Measurements from ENCODE around the gene ST6GALNAC3.

The ST6GALNAC3 gene

DNA sequence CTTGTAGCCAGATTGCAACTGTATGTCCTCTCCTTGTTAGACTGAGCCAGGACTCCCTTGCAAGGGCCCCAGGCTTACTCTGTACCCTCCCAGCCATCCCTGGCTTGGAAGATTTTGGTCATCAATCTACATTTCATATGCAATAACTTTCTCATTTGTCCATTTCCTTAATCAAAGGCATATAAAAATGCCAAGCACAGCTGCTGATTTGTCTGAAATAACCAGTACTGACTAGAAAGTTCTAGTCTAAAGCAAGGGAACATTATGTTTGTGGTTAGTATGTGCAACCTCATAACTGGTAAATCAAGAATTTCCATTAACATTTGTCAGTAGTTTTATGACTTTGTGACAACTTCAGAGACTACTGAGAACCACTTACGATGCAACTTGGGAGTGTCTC, 370.2 kb downstream of the ST6GALNAC3 start:
- TF ChIP-seq, protein P1, sequence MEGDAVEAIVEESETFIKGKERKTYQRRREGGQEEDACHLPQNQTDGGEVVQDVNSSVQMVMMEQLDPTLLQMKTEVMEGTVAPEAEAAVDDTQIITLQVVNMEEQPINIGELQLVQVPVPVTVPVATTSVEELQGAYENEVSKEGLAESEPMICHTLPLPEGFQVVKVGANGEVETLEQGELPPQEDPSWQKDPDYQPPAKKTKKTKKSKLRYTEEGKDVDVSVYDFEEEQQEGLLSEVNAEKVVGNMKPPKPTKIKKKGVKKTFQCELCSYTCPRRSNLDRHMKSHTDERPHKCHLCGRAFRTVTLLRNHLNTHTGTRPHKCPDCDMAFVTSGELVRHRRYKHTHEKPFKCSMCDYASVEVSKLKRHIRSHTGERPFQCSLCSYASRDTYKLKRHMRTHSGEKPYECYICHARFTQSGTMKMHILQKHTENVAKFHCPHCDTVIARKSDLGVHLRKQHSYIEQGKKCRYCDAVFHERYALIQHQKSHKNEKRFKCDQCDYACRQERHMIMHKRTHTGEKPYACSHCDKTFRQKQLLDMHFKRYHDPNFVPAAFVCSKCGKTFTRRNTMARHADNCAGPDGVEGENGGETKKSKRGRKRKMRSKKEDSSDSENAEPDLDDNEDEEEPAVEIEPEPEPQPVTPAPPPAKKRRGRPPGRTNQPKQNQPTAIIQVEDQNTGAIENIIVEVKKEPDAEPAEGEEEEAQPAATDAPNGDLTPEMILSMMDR (conservative IDR thresholded peaks at IDR 0.05): no peak
- no peak overlapping the region for H3K27ac ChIP-seq

- TF ChIP-seq, protein P1 (conservative IDR thresholded peaks at IDR 0.05): no peak
- H3K27ac ChIP-seq: no peak overlapping the region
Measured at GRCh38 chr1:76450229-76450628, 375.7 kb downstream of the ST6GALNAC3 start.

DNA sequence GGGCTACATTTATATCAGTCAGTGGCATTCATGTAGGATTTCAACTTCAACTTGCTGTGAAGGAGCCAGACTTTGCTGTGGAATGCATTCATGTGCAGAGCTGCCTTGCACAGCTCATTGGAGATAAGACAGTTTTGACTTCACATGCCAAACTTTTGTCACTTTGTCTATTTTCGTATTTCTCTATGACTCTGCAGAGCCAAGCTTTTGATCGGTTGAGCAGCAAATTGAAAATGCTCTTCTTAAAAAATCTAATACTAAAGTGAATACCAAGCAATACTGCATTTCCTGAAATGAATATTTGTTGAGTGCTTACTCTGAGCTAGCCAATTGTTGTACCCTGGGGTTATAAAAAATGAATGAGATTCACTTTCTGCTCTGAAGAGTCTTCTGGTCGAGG, 388.7 kb downstream of the ST6GALNAC3 start:
- TF ChIP-seq, protein P1 (conservative IDR thresholded peaks at IDR 0.05): no peak
- no peak overlapping the region for H3K27ac ChIP-seq

- no peak overlapping the region for H3K27ac ChIP-seq
- TF ChIP-seq, protein P1 (conservative IDR thresholded peaks at IDR 0.05): no peak
Measured at GRCh38 chr1:76463849-76464248, 389.3 kb downstream of the ST6GALNAC3 start.

GRCh38 chr1:76465030-76465429, 390.5 kb downstream of the ST6GALNAC3 start:
- TF ChIP-seq, protein P1 (conservative IDR thresholded peaks at IDR 0.05): no peak
- H3K27ac ChIP-seq: no peak overlapping the region

DNA sequence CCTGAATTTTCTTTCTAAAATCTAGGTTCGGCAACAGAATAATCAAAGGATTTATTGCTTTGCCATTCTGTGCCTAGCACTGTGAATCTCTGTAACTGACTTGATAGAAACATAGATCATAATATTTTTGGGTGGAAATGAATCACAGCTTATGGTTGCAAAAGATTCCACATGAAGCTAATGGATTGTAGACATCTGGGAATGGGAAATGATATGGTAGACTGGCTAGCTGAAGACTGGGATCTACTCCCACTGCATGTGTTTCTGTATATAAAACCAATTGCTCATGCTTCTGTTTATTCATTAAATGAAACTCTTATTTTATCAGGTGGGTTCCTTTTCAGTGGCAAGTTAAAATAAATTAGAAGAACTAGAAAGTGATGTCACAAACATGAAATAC, 395.6 kb downstream of the ST6GALNAC3 start:
- no peak overlapping the region for H3K27ac ChIP-seq
- TF ChIP-seq, protein P1 (conservative IDR thresholded peaks at IDR 0.05): no peak

DNA sequence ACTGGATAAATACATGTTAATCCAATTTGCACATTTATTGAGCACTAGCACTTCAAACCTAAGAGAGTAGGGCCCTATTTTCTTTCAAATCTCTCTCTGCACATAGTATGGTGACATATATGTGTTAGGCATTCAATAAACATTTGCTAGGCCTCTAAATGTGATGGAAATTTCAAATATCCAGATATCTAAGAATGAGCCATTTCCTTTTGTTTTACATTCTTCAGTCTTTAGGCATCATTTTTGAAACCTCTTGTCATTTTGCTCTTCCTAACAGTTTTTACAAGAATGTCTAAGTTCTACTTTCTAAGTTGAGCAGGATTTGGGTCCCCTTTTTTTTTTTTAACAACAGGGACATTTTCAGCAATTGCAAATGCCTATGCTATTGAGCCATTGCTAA, 397.0 kb downstream of the ST6GALNAC3 start:
- no peak overlapping the region for H3K27ac ChIP-seq
- TF ChIP-seq, protein P1 (conservative IDR thresholded peaks at IDR 0.05): no peak

GRCh38 chr1:76473591-76473990, 399.0 kb downstream of the ST6GALNAC3 start:
- TF ChIP-seq, protein P1 (conservative IDR thresholded peaks at IDR 0.05): no peak
- no peak overlapping the region for H3K27ac ChIP-seq

Data from VCaP (cell line).